SIG-M5 treated with dmso at 0.1 percent for 504 hours (cell line): ENCODE measurements around the gene PAMR1.
A peak's percentile ranks its signal among the peaks of the same experiment; 100 is the strongest.

Experiments used
- DNase-seq: peaks from one replicate; lab custom pipeline; 2025; ENCODE audit not compliant: unreplicated experiment; lab: John Stamatoyannopoulos, UW

PAMR1 gene

DNA sequence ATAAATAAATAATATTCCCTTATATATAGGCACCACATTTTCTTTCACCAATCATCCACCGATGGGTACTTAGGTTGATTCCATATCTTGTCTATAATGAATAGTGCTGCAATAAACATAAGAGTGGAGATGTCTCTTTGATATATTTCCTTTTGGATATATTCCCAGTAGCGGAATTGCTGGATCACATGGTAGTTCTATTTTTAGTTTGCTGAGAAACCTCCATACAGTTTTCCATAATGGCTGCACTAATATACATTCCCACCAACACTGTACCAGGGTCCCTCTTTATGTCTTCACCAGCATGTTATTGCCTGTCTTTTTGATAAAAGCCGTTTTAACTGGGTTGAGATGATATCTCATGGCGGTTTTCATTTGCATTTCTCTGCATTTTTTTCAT lies 23.6 kb downstream of the PAMR1 start:
- no peak for DNase-seq

DNA sequence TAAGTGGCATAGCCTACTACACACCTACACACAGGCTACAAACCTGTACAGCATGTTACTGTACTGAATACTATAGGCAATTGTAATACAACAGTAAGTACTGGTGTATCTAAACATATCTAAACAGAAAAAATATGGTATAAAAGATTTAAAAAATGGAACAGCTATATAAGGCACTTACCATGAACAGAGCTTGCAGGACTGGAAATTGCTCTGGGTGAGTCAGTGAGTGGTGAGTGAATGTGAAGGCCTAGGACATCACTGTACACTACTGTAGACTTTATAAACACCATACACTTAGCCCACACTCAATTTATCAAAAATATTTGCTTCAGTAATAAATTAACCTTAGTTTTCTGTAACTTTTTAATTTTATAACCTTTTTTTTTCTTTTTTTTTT lies 24.7 kb downstream of the PAMR1 start:
- no peak for DNase-seq

DNA sequence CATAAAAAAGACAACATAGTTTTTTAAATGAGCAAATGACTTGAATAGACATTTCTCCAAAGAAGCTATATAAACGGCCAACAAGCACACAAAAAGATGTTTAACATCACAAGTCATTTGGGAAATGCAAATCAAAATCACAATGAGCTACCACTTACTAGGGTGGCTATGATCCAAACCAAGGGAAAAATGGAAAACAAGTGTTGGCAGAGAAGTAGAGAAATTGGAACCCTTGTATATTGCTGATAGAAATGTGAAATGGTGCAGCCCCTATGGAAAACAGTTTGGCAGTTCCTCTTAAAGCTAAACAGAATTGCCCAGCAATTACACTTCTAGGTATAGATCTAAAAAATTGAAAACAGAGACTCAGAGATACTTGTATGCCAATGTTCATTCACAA lies 29.0 kb downstream of the PAMR1 start:
- DNase-seq, result no peak

DNA sequence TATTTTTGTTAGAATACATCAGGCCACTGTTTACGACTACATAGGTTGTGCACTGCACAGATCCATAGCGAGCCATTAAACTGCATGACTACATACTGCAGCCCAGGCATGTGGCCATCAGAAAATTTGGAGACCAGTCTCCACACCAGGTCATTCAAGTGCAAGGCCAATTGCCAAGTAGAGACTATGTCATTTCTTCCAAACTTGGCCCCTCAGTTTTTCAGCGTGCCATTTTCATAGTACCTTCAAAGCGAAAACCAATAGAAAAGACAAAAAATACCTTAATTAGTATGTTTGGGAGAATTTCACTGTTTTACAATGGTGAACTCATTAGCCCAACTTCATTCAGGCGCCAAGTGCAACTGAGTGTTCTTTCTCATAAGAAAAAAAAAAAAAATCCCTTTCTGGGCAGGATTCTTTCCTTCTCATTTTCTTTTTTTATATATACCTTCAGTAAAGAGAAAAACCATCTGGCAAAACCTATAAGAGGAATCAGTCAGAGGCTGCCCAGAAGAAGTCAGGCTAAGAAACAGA lies 30.4 kb downstream of the PAMR1 start:
- no peak for DNase-seq

DNA sequence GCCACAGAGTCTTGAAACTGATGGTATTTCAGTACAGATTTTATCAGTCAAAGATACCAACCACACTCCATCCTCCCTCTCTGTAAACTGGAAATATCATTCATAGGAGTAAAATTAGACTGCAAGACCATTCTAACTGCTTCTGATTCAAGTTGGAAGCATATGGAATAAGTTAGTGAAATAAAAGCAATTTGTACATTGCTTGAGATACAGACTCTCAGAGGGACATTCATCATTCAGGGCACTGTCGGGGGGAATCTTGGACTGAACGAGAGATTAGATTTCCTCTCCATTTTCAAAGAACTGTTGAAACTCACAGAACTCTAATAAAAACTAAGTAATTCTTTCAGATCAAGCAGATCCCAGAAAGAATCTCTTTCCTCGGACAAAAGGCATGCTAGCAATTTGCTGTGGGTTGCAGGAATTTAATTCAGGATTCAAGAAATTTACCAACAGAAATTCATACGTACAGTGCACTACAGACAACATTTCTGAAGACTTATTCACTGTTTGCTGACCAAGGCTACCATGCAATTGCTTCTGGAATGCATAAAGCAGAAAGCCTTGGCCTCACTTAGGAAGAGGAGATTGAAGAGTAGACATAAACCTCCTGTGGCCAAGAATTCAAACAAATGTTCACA lies 34.1 kb downstream of the PAMR1 start:
- no peak for DNase-seq

DNA sequence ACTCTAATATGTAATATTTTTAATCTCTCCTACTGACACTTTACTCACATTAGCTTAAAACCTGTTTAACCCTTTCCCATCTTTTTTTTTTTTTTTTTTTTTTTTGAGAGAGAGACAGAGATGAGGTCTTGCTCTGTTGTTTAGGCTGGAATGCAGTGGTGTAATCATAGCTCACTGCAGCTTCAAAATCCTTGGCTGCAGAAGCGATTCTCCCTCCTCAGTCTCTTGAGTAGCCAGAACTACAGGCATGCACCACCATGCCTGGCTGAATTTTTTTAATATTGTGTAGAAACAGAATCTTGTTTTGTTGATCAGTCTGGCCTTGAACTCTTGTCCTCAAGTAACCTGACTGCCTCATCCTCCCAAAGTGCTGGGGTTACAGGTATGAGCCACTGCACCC lies 37.3 kb downstream of the PAMR1 start:
- DNase-seq, result no peak

DNA sequence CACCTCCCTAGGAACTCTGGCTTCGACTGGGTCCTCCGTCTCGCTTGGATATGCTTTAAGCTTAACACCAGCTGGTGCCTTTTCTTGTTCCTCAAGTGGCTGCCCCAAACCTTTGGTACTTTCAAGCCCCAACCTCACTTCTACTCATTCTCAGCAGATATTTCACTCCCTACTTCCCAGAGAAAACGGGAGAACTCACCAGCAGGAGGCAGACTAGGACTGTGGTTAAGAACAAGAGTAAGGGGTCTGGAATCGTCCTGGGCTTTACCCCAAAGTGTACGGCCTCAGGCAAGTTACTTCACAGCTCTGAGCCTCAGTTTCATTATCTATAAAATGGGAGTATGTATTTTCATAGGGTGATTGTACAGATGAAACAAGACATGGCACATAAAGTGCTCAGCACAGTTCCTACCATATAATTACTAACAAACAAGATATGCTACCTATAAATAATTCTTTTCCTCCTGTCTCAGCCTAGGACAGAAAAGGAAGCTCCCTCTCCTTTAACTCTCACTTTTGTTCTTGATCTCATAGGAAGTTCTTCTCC lies 37.8 kb downstream of the PAMR1 start:
- no peak for DNase-seq

DNA sequence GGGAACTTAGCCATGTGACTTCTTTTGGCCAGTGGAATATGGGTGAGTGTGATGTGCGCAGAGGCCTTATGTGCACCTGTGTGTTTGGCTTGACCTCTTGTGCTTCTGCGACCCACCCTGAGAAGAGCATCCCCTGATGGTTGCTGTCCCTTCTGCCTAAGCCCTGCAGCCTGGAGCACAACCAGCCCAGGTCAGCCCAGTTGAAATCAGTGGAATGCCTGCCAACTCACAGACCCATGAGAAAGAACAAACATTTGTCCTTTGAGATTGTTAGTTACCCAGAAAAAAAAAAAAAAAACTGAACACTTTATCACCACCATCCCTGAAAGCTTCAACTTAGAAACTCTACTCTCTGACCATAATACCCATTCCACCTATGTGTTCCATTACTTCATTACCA lies 38.5 kb downstream of the PAMR1 start:
- DNase-seq, result no peak

DNA sequence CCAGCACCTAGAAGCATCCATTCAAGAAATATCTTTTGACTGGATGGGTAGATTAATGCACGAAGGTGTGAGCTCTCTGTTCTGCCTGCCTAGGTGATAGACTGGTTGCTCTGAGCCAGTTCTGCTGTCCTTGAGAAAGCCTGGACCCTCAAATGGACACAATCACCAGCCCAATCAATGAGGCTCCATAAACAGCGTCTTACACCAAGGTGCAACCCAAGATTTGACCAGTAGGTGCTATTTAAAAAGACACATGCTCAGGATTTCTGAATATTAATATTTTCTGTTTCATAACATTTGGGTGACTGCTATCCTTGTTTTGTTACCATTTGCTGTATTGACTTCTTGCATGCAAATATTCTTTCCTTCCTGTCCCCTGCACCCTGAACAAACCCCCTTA lies 39.0 kb downstream of the PAMR1 start:
- DNase-seq, result no peak

DNA sequence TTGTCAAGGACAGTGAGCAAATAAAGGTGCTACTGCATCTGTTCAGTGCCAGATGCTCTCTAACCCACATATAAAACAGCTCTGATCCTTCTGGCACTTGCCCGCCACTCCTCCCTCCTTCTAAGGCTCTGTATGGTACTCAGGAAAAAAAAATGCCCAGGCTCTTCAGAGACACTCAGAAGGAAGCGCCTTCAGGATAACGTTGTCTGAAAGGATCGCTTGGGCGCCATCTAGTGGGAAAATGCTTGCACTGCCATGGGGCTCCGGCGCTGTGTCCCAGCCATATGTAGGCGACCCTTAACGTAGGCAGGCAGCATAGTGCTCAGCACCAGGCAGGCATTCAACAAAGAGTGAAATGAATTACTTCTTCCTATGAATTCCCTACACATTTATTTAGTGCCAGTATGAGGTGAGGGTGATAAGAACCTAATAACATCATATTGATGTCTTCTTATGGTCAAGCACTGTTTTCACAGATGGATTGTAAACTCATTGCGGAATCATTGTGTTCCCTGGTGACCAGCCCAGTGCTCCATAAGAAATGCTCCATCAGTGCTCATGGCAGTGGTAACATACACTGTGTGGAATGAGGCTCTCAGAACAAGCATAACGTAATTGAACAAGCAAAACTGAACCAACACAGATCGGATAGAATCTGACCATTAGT lies 39.6 kb downstream of the PAMR1 start:
- DNase-seq, result peak; percentile 73

DNA sequence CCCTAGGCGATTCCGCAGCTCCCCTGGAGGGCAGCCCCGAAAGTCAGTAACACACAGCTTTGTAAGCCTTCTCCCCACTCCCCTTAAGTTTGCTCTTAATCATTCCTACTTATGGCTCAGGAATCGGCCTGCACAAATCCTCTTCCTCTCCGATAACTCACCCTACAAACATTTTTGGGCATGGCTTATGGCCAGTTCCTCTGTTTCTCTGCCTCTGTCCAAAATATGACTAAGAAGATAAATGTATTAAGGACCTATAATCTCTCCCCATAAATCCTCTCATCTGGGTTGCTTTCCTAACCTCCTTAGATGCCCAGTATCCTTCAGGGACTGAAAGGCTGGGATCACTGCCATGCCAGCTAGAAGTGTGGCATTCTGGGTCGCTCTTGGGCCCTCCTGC lies 41.0 kb downstream of the PAMR1 start:
- DNase-seq, result no peak

DNA sequence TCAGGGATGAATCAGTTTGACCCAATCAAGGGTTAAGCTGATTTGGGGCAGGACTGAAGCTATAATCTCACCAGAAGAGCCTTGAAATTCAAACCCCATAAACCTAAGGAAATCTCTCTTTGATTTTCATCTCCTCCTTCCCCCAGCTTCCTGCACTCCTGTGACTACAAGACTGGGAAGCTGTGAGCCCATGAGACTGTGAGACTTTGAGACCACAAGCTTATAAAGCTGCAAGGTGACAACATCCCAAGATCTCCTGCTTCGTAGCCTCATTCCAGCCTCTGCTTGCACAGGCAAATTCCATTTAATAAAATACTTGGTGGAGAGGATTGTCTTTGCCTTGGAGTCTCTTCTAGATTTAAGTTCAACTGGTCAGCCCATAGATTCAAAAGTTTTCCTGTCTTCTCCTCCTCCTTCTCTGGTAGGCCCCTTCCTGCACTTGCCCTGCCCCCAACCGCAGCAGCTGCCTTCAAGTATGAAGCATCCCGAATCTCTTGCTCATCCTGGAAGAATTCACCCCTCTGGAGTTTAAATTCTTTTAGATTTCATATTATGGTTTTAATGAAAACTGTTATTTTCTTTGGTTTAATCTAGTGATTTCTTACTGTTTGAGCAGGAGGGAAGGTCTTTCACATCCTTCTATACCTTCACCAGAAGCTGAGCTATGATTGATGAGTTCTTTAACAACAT lies 42.1 kb downstream of the PAMR1 start:
- no peak for DNase-seq

DNA sequence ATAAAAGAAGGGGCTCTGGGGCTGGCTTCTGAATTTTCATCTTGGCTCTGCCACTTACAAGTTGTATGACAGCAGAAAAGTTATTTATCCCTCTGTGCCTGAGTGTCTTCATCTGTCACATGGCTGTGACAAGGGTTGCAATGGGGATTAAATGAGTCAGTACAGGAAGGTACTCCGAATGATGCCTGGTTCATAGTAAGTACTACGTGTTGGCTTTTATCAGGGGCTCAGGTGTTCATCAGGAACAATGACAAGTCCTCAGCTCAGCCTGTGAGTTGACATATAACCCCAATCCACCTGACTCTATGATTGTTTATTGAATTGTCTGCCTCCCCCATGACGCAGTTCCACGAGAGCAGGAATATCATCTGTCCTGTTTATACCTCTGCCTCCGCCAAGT lies 45.7 kb downstream of the PAMR1 start:
- no peak for DNase-seq

DNA sequence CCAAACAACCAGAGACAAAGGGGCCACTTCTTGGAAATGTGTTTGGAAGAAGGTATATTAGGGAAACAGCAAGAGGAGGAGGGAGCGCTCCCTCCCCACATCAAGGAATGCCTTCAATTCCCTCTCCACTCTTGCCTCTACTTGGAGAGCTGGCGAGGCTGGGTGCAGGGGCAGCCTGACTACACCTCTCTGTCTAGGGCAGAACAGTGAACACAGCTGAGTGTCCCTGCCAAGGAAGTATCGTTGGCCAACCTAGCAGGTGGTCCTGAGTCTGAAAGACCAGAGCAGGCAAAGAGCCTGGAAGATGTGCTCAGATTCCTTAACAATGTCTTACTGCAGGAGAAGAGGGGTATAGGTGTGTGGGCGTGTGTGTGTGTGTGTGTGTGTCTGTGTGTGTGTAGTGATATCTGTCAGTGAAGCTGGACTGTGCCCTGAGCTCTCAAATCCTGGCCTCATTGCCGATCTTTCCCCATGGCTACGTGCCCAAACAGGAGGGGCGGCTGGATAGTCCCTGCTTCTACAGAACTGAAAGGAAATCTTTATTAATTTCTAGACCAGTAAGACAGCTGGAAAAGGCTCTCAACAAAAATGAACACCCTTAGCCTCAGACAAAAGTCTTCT lies 46.8 kb downstream of the PAMR1 start:
- DNase-seq, result no peak

DNA sequence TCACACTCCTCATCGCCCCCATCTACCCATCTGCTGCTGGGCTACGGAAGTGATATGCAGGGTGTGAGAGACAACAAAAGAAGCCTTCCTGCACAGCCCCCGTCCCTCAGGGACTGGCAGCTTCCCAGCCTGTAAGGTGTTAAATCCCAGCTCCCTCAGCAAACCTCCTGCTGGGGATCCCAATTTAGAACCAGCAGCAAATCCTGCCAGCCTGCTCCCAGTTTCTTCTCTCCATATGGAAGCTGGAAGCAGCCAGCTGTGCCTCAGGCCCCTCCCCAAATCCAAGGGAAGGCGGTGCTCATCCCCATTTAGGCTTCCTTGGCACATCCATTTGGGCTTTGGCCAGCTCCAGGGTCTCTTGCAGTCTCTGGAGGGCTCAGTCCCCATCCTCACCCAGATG lies 47.5 kb downstream of the PAMR1 start:
- no peak for DNase-seq

DNA sequence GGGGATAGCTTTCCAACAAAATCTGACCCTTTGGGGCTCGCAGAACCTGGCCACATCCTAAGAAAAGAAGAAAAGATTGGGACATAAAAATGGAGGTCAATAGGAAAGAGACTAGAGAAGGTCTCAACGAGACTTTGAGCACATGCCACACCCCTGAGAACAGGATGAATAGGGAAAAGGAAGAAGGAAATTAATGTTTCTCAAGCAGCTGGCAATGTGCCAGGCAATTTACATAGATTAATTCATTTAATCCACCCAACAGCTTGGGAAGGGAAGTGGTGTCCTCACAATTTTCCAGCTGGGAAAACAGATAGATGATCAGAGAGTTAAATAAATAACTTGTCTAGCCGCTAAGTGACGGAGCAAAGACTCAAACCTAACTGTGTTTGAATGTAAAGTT lies 50.7 kb downstream of the PAMR1 start:
- no peak for DNase-seq

DNA sequence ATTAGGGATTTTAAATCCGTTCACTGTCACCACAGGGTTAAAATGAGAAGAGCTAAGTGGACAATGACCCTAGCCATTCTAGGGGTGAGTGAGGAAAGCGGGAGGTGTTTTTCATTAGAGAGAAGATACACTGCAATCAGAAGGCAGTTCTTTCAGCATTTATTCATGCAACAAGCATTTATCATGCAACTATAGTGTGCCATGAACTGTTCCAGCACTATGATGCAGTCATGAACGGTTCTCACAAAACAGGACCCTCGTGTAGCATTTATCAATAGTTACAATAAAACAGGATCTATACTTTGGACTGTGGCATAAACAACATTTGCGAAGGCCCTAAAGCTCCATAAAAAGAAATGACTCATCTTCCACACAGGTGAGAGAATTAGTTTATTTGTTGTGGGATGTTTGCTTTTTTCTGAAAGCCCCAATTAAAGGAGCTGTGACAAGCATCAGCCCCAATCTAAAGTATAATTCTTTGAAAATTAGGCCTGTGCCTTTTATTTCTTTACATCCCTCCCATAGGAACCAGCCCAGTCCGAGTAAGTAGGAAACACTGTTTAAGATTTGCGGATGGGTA lies 51.5 kb downstream of the PAMR1 start:
- DNase-seq, result no peak

DNA sequence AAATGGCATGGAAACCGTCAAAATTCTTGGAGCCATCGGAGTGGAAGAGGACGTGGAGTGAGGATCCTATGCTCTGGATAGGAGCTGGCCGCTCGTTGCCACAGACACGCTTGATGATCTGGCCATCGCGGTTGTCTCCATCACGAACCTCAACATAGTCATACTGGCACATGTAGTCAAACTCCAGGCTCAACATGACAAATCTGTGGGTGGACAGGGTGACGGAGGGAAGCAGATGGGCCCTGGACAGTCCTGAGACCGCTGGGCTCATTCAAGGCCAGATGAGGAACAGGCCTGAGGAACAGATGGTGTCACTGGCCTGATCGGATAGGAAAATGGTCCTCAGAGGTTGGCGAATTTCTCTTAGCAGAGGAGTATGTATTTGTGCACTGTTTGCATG lies 54.8 kb downstream of the PAMR1 start:
- no peak for DNase-seq

DNA sequence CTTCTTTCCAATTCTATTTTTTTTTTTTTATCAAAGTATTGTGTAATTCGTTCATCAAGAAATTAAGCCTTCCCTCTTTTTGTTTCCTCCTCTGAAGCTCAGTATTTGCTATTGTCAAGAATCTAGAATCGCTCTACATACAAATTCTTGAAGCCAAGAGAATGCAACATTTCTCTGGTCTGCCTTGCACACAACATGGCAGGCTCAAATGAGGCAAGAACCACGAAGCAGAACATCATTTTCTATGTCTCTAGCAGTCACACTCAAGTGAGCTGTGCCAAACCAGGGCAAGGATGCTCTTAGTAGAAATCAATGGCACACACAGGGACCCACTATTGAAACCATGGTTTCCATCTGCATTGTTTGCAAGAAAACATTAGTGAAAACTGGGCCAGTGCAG lies 59.4 kb downstream of the PAMR1 start:
- no peak for DNase-seq

DNA sequence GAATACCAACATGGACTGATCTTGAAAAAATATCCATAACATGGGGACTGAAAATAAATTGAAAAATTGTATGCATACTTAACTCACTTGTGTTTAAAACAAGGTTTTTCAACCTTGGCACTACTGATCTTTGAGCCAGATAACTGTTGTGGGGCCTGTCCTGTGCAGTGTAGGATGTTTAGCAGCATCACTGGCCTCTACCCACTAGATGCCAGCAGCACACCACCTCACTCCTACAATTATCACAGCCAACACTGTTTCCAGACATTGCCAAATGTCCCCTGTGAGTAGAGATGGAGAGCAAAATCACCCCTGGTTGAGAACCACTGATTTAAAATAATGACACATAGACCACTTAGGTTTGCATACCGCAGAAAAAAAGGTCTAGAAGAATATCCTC lies 61.1 kb downstream of the PAMR1 start:
- no peak for DNase-seq

DNA sequence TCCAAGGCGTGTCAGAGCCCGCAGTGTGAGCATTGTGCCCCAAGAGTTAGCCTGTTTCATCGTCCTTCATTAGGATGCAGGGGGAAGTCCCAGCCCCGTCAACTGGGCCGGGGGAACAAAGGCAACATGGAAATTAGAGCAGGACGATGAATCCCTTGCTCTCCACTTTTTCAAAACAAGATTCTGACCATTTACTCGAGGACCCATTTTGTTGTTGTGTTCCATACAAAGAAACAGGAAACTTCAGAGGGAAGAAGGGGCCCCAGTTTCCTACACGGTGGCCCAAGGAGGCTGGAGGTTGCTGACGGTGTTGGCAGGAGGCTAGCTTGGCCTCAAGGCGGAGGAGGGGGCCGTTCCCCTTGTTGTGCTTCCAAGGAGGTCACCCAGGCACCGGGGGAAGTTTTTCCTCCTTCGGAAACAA lies 62.1 kb downstream of the PAMR1 start:
- no peak for DNase-seq
